HepG2 (cell line): ENCODE data around the gene SMIM20. TPM values are rescaled to one million over a fixed set of nuclear protein-coding genes. Genes with fewer than 3 reads are reported as not detected.

Experiments
- HCFC1 ChIP-seq: fragments of 150-350 bp; IDR thresholded peaks from 2 replicates; pipeline ENCODE4 v1.6.1; 2014; ENCODE audit warnings: low read depth, low read length
- HOXD1 ChIP-seq: sonication (generic); formaldehyde crosslinking; IDR thresholded peaks from 2 replicates; pipeline ENCODE4 v1.5.0; 2020; ENCODE audit warnings: missing genetic modification reagents
- KDM5A ChIP-seq: fragments of 200-600 bp; sonication (generic); IDR thresholded peaks from 2 replicates; pipeline ENCODE4 v1.7.0; 2018; ENCODE audit warnings: antibody characterized with exemption, mild to moderate bottlenecking, low read length, borderline replicate concordance
- KLF6 ChIP-seq: IDR thresholded peaks from 2 replicates; pipeline ENCODE4 v1.8.0; 2016; ENCODE audit warnings: missing biosample characterization, missing genetic modification reagents
- NR2C2 ChIP-seq: sonication (generic); formaldehyde crosslinking; IDR thresholded peaks from 2 replicates; pipeline ENCODE4 v1.4.0; 2020; ENCODE audit warnings: missing genetic modification reagents, mild to moderate bottlenecking, moderate library complexity, borderline replicate concordance
- PHF8 ChIP-seq: sonication (generic); formaldehyde crosslinking; IDR thresholded peaks from 2 replicates; pipeline ENCODE4 v1.5.0; 2020; ENCODE audit warnings: missing genetic modification reagents
- RXRA ChIP-seq: sonication (generic); formaldehyde crosslinking; IDR thresholded peaks from 2 replicates; pipeline ENCODE4 v1.5.1; 2020; ENCODE audit warnings: missing genetic modification reagents
- ZNF138 ChIP-seq: sonication (generic); formaldehyde crosslinking; IDR thresholded peaks from 2 replicates; pipeline ENCODE4 v1.5.0; 2020; ENCODE audit warnings: mild to moderate bottlenecking, low read depth, missing genetic modification reagents
- ZNF20 ChIP-seq: sonication (generic); formaldehyde crosslinking; IDR thresholded peaks from 2 replicates; pipeline ENCODE4 v1.4.0; 2020; ENCODE audit warnings: mild to moderate bottlenecking, moderate library complexity, missing genetic modification reagents
- ZNF496 ChIP-seq: sonication (generic); formaldehyde crosslinking; IDR thresholded peaks from 2 replicates; pipeline ENCODE4 v1.8.1; 2023; ENCODE audit warnings: mild to moderate bottlenecking, moderate library complexity, missing genetic modification reagents; ENCODE audit not compliant: insufficient replicate concordance
- ZNF772 ChIP-seq: sonication (generic); formaldehyde crosslinking; IDR thresholded peaks from 2 replicates; pipeline ENCODE4 v1.5.0; 2020; ENCODE audit warnings: mild to moderate bottlenecking, missing genetic modification reagents
- ZSCAN12 ChIP-seq: sonication (generic); formaldehyde crosslinking; IDR thresholded peaks from 2 replicates; pipeline ENCODE4 v1.9.0; 2021; ENCODE audit warnings: mild to moderate bottlenecking, missing genetic modification reagents
- polyA plus RNA-seq, 8 experiments: library from polyadenylated mRNA; depleted of rRNA in 3 of 8; stranded (reverse) in 7 of 8; unstranded in 1 of 8; fragments of >200 nt; fragmentation: Illumina TruSeq in 4 of 8; extraction: Trizol in 4 of 8; gene quantifications; 2 replicates each; pipeline versions ENCODE4 v1.2.1 to v1.2.3, GENCODE V29; 2011 to 2016; ENCODE audit warnings: low read depth in 4 of 8, missing spikeins in 1 of 8, mixed read lengths in 1 of 8; ENCODE audit not compliant: insufficient read depth in 1 of 8
- total RNA-seq, 5 experiments: library from RNA; depleted of rRNA; stranded (reverse); fragments of >200 nt; fragmentation: Illumina TruSeq; extraction: Trizol; gene quantifications; 2 replicates each; pipeline ENCODE4 v1.2.3, GENCODE V29; 2016; ENCODE audit warnings: low read depth in 1 of 5
- TF ChIP-seq, protein P1 (sequence below): sonication (generic); formaldehyde crosslinking; IDR thresholded peaks from 2 replicates; pipeline ENCODE4 v1.5.0; 2020; ENCODE audit warnings: missing genetic modification reagents
- TF ChIP-seq, protein P2 (sequence below): sonication (generic); formaldehyde crosslinking; IDR thresholded peaks from 2 replicates; pipeline ENCODE4 v1.4.0; 2020; ENCODE audit warnings: missing genetic modification reagents, mild to moderate bottlenecking, borderline replicate concordance
- TF ChIP-seq, protein P3 (sequence below): sonication (generic); formaldehyde crosslinking; IDR thresholded peaks from 2 replicates; pipeline ENCODE4 v1.4.0; 2020; ENCODE audit warnings: missing genetic modification reagents
- TF ChIP-seq, protein P4 (sequence below): sonication (generic); formaldehyde crosslinking; IDR thresholded peaks from 2 replicates; pipeline ENCODE4 v1.5.0; 2020; ENCODE audit warnings: missing genetic modification reagents
- TF ChIP-seq, protein P5 (sequence below), 2 experiments: sonication (generic) in 1 of 2; formaldehyde crosslinking in 1 of 2; IDR thresholded peaks; 2 replicates each; pipeline versions ENCODE4 v1.5.1 to v1.6.1; 2011 to 2020; ENCODE audit warnings: borderline replicate concordance in 1 of 2, low read depth in 1 of 2, low read length in 1 of 2, mild to moderate bottlenecking in 1 of 2, missing genetic modification reagents in 1 of 2, moderate library complexity in 1 of 2

Gene SMIM20
- total and polyA plus RNA-seq, 2 of the 13 experiments (the other 11 are each of a cell fraction or from before 2014, with no cell fraction given): 26.3 to 30.2 TPM

- TF ChIP-seq ZNF20 (CRISPR knock-in tag) (no peak), ZNF496 (CRISPR knock-in tag) (no peak), RXRA (CRISPR knock-in tag) (no peak; the same call in 1 of the 2 replicates), KDM5A (no peak), ZNF772 (CRISPR knock-in tag) (no peak), PHF8 (CRISPR knock-in tag) (no peak), KLF6 (CRISPR knock-in tag) (no peak), ZSCAN12 (CRISPR knock-in tag) (no peak), ZNF138 (no peak), NR2C2 (CRISPR knock-in tag) (no peak; the same call in 1 of the 2 replicates), HOXD1 (CRISPR knock-in tag) (no peak), HCFC1 (no peak)
- TF ChIP-seq, protein P1, sequence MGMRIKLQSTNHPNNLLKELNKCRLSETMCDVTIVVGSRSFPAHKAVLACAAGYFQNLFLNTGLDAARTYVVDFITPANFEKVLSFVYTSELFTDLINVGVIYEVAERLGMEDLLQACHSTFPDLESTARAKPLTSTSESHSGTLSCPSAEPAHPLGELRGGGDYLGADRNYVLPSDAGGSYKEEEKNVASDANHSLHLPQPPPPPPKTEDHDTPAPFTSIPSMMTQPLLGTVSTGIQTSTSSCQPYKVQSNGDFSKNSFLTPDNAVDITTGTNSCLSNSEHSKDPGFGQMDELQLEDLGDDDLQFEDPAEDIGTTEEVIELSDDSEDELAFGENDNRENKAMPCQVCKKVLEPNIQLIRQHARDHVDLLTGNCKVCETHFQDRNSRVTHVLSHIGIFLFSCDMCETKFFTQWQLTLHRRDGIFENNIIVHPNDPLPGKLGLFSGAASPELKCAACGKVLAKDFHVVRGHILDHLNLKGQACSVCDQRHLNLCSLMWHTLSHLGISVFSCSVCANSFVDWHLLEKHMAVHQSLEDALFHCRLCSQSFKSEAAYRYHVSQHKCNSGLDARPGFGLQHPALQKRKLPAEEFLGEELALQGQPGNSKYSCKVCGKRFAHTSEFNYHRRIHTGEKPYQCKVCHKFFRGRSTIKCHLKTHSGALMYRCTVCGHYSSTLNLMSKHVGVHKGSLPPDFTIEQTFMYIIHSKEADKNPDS: no peak
- TF ChIP-seq, protein P2, sequence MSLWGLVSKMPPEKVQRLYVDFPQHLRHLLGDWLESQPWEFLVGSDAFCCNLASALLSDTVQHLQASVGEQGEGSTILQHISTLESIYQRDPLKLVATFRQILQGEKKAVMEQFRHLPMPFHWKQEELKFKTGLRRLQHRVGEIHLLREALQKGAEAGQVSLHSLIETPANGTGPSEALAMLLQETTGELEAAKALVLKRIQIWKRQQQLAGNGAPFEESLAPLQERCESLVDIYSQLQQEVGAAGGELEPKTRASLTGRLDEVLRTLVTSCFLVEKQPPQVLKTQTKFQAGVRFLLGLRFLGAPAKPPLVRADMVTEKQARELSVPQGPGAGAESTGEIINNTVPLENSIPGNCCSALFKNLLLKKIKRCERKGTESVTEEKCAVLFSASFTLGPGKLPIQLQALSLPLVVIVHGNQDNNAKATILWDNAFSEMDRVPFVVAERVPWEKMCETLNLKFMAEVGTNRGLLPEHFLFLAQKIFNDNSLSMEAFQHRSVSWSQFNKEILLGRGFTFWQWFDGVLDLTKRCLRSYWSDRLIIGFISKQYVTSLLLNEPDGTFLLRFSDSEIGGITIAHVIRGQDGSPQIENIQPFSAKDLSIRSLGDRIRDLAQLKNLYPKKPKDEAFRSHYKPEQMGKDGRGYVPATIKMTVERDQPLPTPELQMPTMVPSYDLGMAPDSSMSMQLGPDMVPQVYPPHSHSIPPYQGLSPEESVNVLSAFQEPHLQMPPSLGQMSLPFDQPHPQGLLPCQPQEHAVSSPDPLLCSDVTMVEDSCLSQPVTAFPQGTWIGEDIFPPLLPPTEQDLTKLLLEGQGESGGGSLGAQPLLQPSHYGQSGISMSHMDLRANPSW (CRISPR knock-in tag): no peak
- TF ChIP-seq, protein P3, sequence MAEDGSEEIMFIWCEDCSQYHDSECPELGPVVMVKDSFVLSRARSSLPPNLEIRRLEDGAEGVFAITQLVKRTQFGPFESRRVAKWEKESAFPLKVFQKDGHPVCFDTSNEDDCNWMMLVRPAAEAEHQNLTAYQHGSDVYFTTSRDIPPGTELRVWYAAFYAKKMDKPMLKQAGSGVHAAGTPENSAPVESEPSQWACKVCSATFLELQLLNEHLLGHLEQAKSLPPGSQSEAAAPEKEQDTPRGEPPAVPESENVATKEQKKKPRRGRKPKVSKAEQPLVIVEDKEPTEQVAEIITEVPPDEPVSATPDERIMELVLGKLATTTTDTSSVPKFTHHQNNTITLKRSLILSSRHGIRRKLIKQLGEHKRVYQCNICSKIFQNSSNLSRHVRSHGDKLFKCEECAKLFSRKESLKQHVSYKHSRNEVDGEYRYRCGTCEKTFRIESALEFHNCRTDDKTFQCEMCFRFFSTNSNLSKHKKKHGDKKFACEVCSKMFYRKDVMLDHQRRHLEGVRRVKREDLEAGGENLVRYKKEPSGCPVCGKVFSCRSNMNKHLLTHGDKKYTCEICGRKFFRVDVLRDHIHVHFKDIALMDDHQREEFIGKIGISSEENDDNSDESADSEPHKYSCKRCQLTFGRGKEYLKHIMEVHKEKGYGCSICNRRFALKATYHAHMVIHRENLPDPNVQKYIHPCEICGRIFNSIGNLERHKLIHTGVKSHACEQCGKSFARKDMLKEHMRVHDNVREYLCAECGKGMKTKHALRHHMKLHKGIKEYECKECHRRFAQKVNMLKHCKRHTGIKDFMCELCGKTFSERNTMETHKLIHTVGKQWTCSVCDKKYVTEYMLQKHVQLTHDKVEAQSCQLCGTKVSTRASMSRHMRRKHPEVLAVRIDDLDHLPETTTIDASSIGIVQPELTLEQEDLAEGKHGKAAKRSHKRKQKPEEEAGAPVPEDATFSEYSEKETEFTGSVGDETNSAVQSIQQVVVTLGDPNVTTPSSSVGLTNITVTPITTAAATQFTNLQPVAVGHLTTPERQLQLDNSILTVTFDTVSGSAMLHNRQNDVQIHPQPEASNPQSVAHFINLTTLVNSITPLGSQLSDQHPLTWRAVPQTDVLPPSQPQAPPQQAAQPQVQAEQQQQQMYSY (CRISPR knock-in tag): no peak
- TF ChIP-seq, protein P4, sequence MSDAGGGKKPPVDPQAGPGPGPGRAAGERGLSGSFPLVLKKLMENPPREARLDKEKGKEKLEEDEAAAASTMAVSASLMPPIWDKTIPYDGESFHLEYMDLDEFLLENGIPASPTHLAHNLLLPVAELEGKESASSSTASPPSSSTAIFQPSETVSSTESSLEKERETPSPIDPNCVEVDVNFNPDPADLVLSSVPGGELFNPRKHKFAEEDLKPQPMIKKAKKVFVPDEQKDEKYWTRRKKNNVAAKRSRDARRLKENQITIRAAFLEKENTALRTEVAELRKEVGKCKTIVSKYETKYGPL (CRISPR knock-in tag): no peak
- TF ChIP-seq, protein P5, sequence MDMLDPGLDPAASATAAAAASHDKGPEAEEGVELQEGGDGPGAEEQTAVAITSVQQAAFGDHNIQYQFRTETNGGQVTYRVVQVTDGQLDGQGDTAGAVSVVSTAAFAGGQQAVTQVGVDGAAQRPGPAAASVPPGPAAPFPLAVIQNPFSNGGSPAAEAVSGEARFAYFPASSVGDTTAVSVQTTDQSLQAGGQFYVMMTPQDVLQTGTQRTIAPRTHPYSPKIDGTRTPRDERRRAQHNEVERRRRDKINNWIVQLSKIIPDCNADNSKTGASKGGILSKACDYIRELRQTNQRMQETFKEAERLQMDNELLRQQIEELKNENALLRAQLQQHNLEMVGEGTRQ (IDR thresholded peaks at IDR 0.05; ENCODE audit: low read depth, low read length): no peak
- TF ChIP-seq, protein P5 (CRISPR knock-in tag; IDR thresholded peaks at IDR 0.05; ENCODE audit: borderline replicate concordance): no peak
Measured at GRCh38 chr4:25919676-25920075, 5.7 kb downstream of the SMIM20 start (continued).
